GM12878 (cell line): ENCODE results near the gene TBC1D10B. TPM values are rescaled to one million over a fixed set of nuclear protein-coding genes. Genes with fewer than 3 reads are reported as not detected.

Source experiments
- ATAC-seq: fragments of 200-7000 bp; cut with Tn5 transposase; 3 replicates; pipeline ENCODE4 v1.9.1; 2020; ENCODE audit warnings: mild to moderate bottlenecking, moderate library complexity
- BruUV-seq: library from RNA; stranded (reverse); fragments of 400-500 nt; replicated peaks from 2 replicates; lab custom pipeline; 2021; lab: Mats Ljungman, UMichigan
- CTCF ChIA-PET: fragments of 300-600 bp; sonication (Branson Sonifier 250); formaldehyde crosslinking; extraction: SDS; loops from one replicate; lab custom pipeline; 2021; ENCODE audit warnings: inconsistent platforms; lab: Yijun Ruan, JAX
- POLR2A ChIA-PET: fragments of 350-600 bp; formaldehyde crosslinking; extraction: SDS; loops from one replicate; lab custom pipeline; 2021; ENCODE audit warnings: inconsistent platforms; lab: Charles Lee
- RAD21 ChIA-PET: fragments of 300-600 bp; sonication (Branson Sonifier 250); formaldehyde crosslinking; loops from one replicate; lab custom pipeline; 2023; ENCODE audit warnings: antibody characterized with exemption; ENCODE audit not compliant: unreplicated experiment; lab: Charles Lee
- SMC1A ChIA-PET: fragments of 300-600 bp; sonication (Branson Sonifier 250); formaldehyde crosslinking; loops from one replicate; lab custom pipeline; 2023; ENCODE audit not compliant: unreplicated experiment, uncharacterized antibody; lab: Charles Lee
- DNase-seq: peaks from one replicate; pipeline ENCODE4 v3.0.0-alpha.2; 2011; ENCODE audit warnings: low read depth, low spot score
- FAIRE-seq: peaks from 3 replicates; lab custom pipeline; 2011; peaks lifted over from hg19 to GRCh38; lab: Jason Lieb, UNC
- H2AFZ ChIP-seq: 2 replicates; pipeline ENCODE4 v1.6.0; 2011; ENCODE audit warnings: low read depth, low read length, control low read depth; ENCODE audit not compliant: control insufficient read depth
- H3K27ac ChIP-seq: 2 replicates; pipeline ENCODE4 v1.5.1; 2011; ENCODE audit warnings: control low read depth; ENCODE audit not compliant: control insufficient read depth, insufficient read depth
- H3K27me3 ChIP-seq, 2 experiments: replicated peaks in 1 of 2; 2 replicates each; pipeline versions ENCODE4 v1.6.0 to v1.6.1; 2011; ENCODE audit warnings: low read length in 1 of 2; ENCODE audit not compliant: control insufficient read depth in 2 of 2, insufficient read depth in 2 of 2
- H3K36me3 ChIP-seq, 2 experiments: 2 replicates each; pipeline ENCODE4 v1.5.1; 2011; ENCODE audit warnings: low read length in 1 of 2; ENCODE audit not compliant: control insufficient read depth in 2 of 2, insufficient read depth in 2 of 2
- H3K4me1 ChIP-seq: 2 replicates; pipeline ENCODE4 v1.6.1; 2011; ENCODE audit warnings: mild to moderate bottlenecking, low read length, moderate library complexity, mixed read lengths; ENCODE audit not compliant: control insufficient read depth, insufficient read depth
- H3K4me2 ChIP-seq: 2 replicates; pipeline ENCODE4 v1.6.0; 2011; ENCODE audit warnings: control low read depth; ENCODE audit not compliant: control insufficient read depth, insufficient read depth
- H3K4me3 ChIP-seq: fragments of 200-600 bp; sonication (generic); 2 replicates; pipeline ENCODE4 v1.5.1; 2016
- H3K79me2 ChIP-seq: 2 replicates; pipeline ENCODE4 v1.6.0; 2011; ENCODE audit warnings: low read length; ENCODE audit not compliant: control insufficient read depth, insufficient read depth
- H3K9ac ChIP-seq: 2 replicates; pipeline ENCODE4 v1.8.0; 2011; ENCODE audit warnings: low read length, control low read depth, mixed read lengths; ENCODE audit not compliant: control insufficient read depth, insufficient read depth
- H3K9me3 ChIP-seq: replicated peaks from 3 replicates; pipeline ENCODE4 v1.5.1; 2011; ENCODE audit warnings: mild to moderate bottlenecking, low read length; ENCODE audit not compliant: control insufficient read depth, insufficient read depth
- H4K20me1 ChIP-seq: 2 replicates; pipeline ENCODE4 v1.6.0; 2011; ENCODE audit not compliant: control insufficient read depth, insufficient read depth
- STAT3 ChIP-seq: IDR thresholded peaks from 2 replicates; pipeline ENCODE4 v1.6.1; 2011; ENCODE audit warnings: low read depth, low read length, improper control_type of control experiment
- WGBS: methylation state at CpG from one replicate; pipeline ENCODE4 v1.1.6; 2016; ENCODE audit warnings: low lambda C conversion rate; ENCODE audit not compliant: insufficient replicate concordance, insufficient coverage; ENCODE audit errors: missing lambda C conversion rate; 5-methylcytosine and 5-hydroxymethylcytosine counted together
- in situ Hi-C: fragments of 300-500 bp; cut with MboI; formaldehyde crosslinking; loops from 9 replicates; pipeline ENCODE4 v1.14.3; 2018; ENCODE audit warnings: mixed read lengths
- intact Hi-C: fragments of 100-400 bp; cut with micrococcal nuclease; formaldehyde crosslinking; loops from one replicate; pipeline ENCODE4 v1.14.2; 2022; ENCODE audit not compliant: unreplicated experiment
- polyA plus RNA-seq, 11 experiments: library from polyadenylated mRNA; depleted of rRNA in 4 of 11; unstranded in 6 of 11; stranded (reverse) in 5 of 11; fragments of >200 nt; fragmentation: Nextera tagmentation in 4 of 11; fragmentation: Illumina TruSeq in 1 of 11; extraction: Ambion mirVana in 4 of 11; extraction: Trizol in 1 of 11; gene quantifications; 1 replicate in 1 of 11; 2 replicates in 10 of 11; pipeline versions ENCODE4 v1.2.1 to v1.2.3, GENCODE V29; 2011 to 2016; ENCODE audit warnings: inconsistent platforms in 2 of 11, missing spikeins in 2 of 11, low read depth in 1 of 11
- total RNA-seq, 4 experiments: library from RNA; depleted of rRNA in 3 of 4; stranded (reverse); fragments of >200 nt in 3 of 4; fragmentation: Illumina TruSeq in 1 of 4; extraction: Trizol in 1 of 4; gene quantifications; 2 replicates each; pipeline versions ENCODE4 v1.2.1 to v1.2.3, GENCODE V29; 2013 to 2021
- TF ChIP-seq, protein P1 (sequence below): fragments of 450-650 bp; IDR thresholded peaks from 2 replicates; pipeline ENCODE4 v1.6.1; 2017; ENCODE audit warnings: mild to moderate bottlenecking, moderate library complexity

The TBC1D10B gene
- total and polyA plus RNA-seq, 10 of the 15 experiments (the other 5 are each of a cell fraction or from before 2014, with no cell fraction given) = 2.2 to 51.2 (median 11.6) TPM

DNA sequence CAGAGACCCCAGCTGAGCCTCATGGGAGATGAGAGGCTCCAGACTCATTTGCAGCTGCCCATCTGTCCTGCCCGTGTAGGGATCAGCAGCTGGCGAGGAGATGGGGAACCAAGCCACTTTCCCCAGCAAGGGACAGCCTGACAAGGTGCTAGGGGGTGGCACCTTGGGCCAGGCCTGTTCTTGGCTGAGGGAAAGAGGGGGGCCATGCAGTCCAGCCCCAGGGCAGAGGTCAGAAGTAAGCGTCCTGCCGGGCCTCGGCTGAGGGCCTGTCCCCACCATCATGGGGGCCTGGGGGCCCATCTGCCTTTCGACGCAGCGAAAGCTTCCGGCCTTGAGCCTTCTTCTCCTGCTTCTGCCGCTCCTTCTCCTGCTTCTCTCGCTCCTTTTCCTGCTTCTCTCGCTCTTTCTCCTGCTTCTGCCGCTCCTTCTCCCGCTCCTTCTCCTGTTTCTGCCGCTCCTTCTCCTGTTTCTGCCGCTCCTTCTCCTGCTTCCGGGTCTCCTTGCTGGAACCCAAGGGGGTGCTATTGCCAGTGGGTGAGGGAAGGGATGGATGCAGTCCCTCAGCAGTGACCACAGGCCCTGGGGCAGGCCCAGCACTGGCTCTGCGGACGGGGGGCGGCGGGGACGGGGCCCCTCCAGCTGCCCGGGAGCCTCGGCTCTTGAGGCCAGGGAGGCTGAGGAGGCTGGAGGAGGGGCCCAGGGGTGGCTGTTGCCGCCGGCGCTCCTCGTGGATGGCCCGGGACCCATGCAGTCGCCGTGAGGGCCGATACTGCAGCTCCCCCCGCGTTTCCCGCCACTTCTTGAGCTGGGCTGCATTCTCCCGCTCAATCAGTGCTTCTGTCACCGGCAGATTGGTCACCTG lies 12.3 kb downstream of the TBC1D10B start:
- CTCF ChIA-PET = no interaction called here
- WGBS = 92% methylated on average over 37 of the region's 37 CpGs
- no peak overlapping the region for H3K9ac ChIP-seq
- RAD21 ChIA-PET = no interaction called here
- no peak for ATAC-seq
- FAIRE-seq = no peak
- H3K9me3 ChIP-seq = no peaks in the 10 kb centered on the region
- SMC1A ChIA-PET = interaction anchor here (0.7 to 1.7 kb wide), 2 partner anchors 11 to 22 kb away, joined by 3 to 4 read pairs; no protein-coding TSS in a partner anchor
- no peaks in the 10 kb centered on the region for H3K27me3 ChIP-seq
- intact Hi-C loops = loop anchor here (10.0 kb wide), 1 partner anchor 263 kb away; the partner anchor contains the start of genes TBX6 and YPEL3
- H3K4me2 ChIP-seq = no peak overlapping the region
- H3K27ac ChIP-seq = no peak overlapping the region
- POLR2A ChIA-PET = interaction anchor here (2.2 kb wide), 1 partner anchor 9 kb away, joined by 6 read pairs; no protein-coding TSS in a partner anchor
- H3K79me2 ChIP-seq = peaks cover 18% of the 10 kb centered on the region
- H3K4me3 ChIP-seq = no peak overlapping the region
- no peaks in the 10 kb centered on the region for H4K20me1 ChIP-seq
- in situ Hi-C loops = no loop called here
- DNase-seq = no peak
- H3K36me3 ChIP-seq = peaks cover 8 to 19% of the 10 kb centered on the region in 2 experiments
- TF ChIP-seq, protein P1, sequence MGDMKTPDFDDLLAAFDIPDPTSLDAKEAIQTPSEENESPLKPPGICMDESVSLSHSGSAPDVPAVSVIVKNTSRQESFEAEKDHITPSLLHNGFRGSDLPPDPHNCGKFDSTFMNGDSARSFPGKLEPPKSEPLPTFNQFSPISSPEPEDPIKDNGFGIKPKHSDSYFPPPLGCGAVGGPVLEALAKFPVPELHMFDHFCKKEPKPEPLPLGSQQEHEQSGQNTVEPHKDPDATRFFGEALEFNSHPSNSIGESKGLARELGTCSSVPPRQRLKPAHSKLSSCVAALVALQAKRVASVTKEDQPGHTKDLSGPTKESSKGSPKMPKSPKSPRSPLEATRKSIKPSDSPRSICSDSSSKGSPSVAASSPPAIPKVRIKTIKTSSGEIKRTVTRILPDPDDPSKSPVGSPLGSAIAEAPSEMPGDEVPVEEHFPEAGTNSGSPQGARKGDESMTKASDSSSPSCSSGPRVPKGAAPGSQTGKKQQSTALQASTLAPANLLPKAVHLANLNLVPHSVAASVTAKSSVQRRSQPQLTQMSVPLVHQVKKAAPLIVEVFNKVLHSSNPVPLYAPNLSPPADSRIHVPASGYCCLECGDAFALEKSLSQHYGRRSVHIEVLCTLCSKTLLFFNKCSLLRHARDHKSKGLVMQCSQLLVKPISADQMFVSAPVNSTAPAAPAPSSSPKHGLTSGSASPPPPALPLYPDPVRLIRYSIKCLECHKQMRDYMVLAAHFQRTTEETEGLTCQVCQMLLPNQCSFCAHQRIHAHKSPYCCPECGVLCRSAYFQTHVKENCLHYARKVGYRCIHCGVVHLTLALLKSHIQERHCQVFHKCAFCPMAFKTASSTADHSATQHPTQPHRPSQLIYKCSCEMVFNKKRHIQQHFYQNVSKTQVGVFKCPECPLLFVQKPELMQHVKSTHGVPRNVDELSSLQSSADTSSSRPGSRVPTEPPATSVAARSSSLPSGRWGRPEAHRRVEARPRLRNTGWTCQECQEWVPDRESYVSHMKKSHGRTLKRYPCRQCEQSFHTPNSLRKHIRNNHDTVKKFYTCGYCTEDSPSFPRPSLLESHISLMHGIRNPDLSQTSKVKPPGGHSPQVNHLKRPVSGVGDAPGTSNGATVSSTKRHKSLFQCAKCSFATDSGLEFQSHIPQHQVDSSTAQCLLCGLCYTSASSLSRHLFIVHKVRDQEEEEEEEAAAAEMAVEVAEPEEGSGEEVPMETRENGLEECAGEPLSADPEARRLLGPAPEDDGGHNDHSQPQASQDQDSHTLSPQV = no peak
- no peak for TF ChIP-seq STAT3
- no peak overlapping the region for H2AFZ ChIP-seq
- H3K4me1 ChIP-seq = peaks cover 16% of the 10 kb centered on the region
- BruUV-seq = no TSS peak
